ENCODE measurements around the gene PSAT1.

Gene PSAT1

DNA sequence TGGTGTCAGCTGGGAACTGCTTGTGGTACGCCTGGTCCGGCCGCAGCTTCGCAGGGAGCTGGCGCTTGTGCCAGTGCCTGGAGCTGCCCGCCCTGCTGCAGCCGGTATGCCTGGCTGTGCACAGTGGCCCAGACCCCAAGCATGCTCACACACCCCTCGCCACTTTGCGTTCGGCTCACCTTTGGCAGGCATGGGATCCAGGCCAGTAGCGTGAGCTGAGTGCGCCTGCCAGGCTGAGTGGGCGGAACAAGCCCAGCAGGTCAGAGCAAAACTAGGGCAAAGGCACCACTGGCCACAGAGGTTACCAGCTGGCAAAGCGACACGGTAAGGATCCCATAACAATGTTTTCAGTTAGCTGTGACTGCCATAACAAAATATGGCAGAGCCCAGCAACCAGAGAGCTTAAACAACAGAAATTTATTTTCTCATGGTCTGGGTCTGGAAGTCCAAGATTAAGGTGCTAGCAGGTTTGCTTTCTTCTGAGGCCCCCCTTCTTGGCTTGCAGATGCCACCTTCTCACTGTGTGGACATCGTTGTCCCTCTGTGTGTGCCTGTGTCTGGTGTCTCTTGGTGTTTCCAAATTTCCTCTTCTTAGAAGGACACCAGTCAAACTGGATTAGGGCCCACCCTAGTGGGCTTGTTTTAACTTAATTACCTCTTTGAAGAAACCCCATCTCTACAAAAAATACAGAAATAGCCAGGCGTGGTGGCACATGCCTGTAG is 61.6 kb downstream of the PSAT1 start:
- Histone ChIP-seq H3K36me3 (ENCODE audit: control insufficient read depth in 5 of 5, insufficient read depth in 5 of 5, low read length in 5 of 5) (no peaks in the 10 kb centered on the region), H3K4me1 (ENCODE audit: control insufficient read depth in 5 of 5, insufficient read depth in 5 of 5, low read length in 5 of 5) (peaks cover 0 to 15% (median 14%) of the 10 kb centered on the region in 5 donors), H3K27me3 (ENCODE audit: control insufficient read depth in 5 of 5, insufficient read depth in 4 of 5, low read length in 5 of 5) (peaks cover 0 to 3% (median 0%) of the 10 kb centered on the region in 5 donors), H3K4me3 (ENCODE audit: low read depth in 1 of 5, low read length in 5 of 5) (no peak overlapping the region), H3K27ac (ENCODE audit: low read depth, low read length) (no peak overlapping the region), H3K9me3 (ENCODE audit: control insufficient read depth in 5 of 5, low read length in 5 of 5) (no peaks in the 10 kb centered on the region), H3K9ac (ENCODE audit: low read length in 5 of 5) (no peak overlapping the region)

DNA sequence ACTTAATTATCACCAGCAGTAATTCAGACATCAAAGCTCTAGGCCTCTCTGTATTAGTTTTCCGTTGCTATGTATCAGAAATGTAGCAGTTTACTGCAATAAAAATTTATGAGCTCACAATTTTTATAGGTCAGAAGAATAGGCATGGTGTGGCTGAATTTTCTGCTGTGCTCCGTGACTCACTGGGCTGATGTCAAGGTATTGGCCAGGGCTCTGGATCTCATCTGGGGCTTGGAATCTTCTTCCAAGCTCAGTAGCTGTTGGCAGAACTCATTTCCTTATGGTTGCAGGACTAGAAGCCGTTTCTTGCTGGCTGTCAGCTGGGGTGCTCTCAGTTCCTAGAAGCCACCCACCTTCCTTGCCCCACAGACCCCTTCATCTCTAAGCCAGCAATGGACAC is 66.3 kb downstream of the PSAT1 start:
- H3K9me3 ChIP-seq (ENCODE audit: control insufficient read depth in 5 of 5, low read length in 5 of 5) = no peaks in the 10 kb centered on the region
- no peaks in the 10 kb centered on the region for H3K36me3 ChIP-seq (ENCODE audit: control insufficient read depth in 5 of 5, insufficient read depth in 5 of 5, low read length in 5 of 5)
- H3K9ac ChIP-seq (ENCODE audit: low read length in 5 of 5) = no peak overlapping the region
- H3K4me1 ChIP-seq (ENCODE audit: control insufficient read depth in 5 of 5, insufficient read depth in 5 of 5, low read length in 5 of 5) = peaks cover 0 to 14% (median 13%) of the 10 kb centered on the region in 5 donors
- no peak overlapping the region for H3K27ac ChIP-seq (ENCODE audit: low read depth, low read length)
- H3K4me3 ChIP-seq (ENCODE audit: low read depth in 1 of 5, low read length in 5 of 5) = no peak overlapping the region
- H3K27me3 ChIP-seq (ENCODE audit: control insufficient read depth in 5 of 5, insufficient read depth in 4 of 5, low read length in 5 of 5) = no peaks in the 10 kb centered on the region

DNA sequence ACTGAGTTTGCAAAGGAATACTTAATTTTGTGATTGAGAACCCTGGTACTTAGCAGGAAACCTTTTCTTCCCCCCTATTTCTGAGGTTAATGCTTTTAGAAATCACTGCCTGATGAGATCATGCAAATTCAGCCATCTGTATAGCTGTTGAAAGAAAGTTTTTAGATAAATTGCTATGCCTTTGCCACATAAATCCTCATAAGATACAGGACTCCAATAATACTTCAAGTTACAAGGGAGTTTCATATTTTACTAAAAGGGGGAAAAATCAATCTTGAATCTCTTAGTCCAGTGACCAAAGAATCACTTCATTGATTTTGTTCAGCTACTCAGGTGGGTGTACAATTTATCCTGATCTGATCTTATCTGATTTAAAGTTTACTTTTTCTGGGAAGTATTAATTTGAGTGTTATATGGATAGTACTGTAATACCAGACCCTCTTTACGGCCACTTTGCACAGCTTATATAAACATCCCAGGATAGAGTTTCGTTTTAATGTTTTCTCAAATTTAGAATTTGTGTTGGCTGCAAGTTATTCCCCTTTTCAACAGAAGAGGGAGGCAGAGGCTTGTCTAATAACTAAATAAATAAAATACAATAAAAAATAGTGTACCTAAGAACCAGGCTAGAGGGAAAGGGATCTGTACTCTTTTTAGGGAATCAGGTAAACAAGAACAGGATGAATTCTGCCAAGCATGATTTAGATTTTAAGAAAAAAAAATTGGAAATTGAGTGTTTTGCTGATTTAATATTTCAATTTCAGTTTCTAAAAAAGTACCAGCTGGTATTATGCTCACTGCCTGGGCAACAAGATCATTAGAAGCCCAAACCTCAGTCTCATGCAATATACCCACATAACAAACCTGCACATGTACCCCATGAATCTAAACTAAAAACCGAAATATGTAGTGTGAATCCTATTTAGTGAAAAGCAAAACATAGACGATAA is 69.1 kb downstream of the PSAT1 start:
- Histone ChIP-seq H3K27me3 (ENCODE audit: control insufficient read depth in 5 of 5, insufficient read depth in 4 of 5, low read length in 5 of 5) (peaks cover 0 to 4% (median 0%) of the 10 kb centered on the region in 5 donors), H3K4me1 (ENCODE audit: control insufficient read depth in 5 of 5, insufficient read depth in 5 of 5, low read length in 5 of 5) (peaks cover 0 to 8% (median 5%) of the 10 kb centered on the region in 5 donors), H3K9me3 (ENCODE audit: control insufficient read depth in 5 of 5, low read length in 5 of 5) (no peaks in the 10 kb centered on the region), H3K27ac (ENCODE audit: low read depth, low read length) (no peak overlapping the region), H3K36me3 (ENCODE audit: control insufficient read depth in 5 of 5, insufficient read depth in 5 of 5, low read length in 5 of 5) (no peaks in the 10 kb centered on the region), H3K4me3 (ENCODE audit: low read depth in 1 of 5, low read length in 5 of 5) (no peak overlapping the region), H3K9ac (ENCODE audit: low read length in 5 of 5) (no peak overlapping the region)

DNA sequence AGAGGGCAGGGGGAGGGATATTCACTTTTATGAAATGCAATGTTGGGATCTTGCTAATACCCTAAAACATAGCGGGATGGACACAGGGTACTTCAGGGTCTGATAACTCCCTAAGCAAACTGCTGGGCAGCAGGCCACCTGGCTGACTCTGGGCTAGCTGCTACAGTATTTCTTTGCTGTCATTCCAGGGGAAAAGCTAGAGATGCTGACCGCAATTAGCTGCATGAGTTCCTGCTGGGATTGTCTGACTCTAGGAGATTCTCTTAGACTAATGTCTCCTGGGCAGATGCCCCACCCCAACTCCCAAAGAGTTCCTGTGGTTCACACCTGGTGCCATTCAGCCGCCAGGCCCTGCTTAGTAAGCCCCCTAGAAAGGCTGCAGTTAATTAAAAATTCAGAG is 69.9 kb downstream of the PSAT1 start:
- H3K27me3 ChIP-seq (ENCODE audit: control insufficient read depth in 5 of 5, insufficient read depth in 4 of 5, low read length in 5 of 5) = peaks cover 0 to 5% (median 2%) of the 10 kb centered on the region in 5 donors
- H3K9me3 ChIP-seq (ENCODE audit: control insufficient read depth in 5 of 5, low read length in 5 of 5) = no peaks in the 10 kb centered on the region
- no peaks in the 10 kb centered on the region for H3K36me3 ChIP-seq (ENCODE audit: control insufficient read depth in 5 of 5, insufficient read depth in 5 of 5, low read length in 5 of 5)
- H3K9ac ChIP-seq (ENCODE audit: low read length in 5 of 5) = no peak overlapping the region
- H3K4me1 ChIP-seq (ENCODE audit: control insufficient read depth in 5 of 5, insufficient read depth in 5 of 5, low read length in 5 of 5) = peaks cover 0 to 8% (median 5%) of the 10 kb centered on the region in 5 donors
- no peak overlapping the region for H3K4me3 ChIP-seq (ENCODE audit: low read depth in 1 of 5, low read length in 5 of 5)
- H3K27ac ChIP-seq (ENCODE audit: low read depth, low read length) = no peak overlapping the region

DNA sequence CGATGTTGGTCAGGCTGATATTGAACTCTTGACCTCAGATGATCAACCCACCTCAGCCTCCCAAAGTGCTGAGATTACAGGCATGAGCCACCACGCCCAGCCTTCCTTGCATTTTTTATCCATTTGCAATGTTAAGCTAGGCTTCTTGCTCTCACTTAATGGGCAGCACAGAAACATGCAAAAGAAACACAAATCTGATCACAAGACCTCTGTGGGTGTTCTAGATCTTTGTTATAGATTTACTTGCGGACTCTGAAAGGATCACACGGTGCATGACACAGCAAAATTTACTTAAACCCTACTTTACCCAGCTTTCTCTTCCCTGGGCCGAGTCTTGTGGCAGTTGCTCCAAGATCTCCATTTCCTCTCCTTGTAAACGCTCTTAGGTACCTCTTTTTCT is 71.3 kb downstream of the PSAT1 start:
- H3K9ac ChIP-seq (ENCODE audit: low read length in 5 of 5) = no peak overlapping the region
- no peaks in the 10 kb centered on the region for H3K36me3 ChIP-seq (ENCODE audit: control insufficient read depth in 5 of 5, insufficient read depth in 5 of 5, low read length in 5 of 5)
- H3K4me1 ChIP-seq (ENCODE audit: control insufficient read depth in 5 of 5, insufficient read depth in 5 of 5, low read length in 5 of 5) = peaks cover 0 to 4% (median 2%) of the 10 kb centered on the region in 5 donors
- H3K9me3 ChIP-seq (ENCODE audit: control insufficient read depth in 5 of 5, low read length in 5 of 5) = no peaks in the 10 kb centered on the region
- H3K27me3 ChIP-seq (ENCODE audit: control insufficient read depth in 5 of 5, insufficient read depth in 4 of 5, low read length in 5 of 5) = peaks cover 0 to 12% (median 4%) of the 10 kb centered on the region in 5 donors
- no peak overlapping the region for H3K4me3 ChIP-seq (ENCODE audit: low read depth in 1 of 5, low read length in 5 of 5)
- no peak overlapping the region for H3K27ac ChIP-seq (ENCODE audit: low read depth, low read length)

DNA sequence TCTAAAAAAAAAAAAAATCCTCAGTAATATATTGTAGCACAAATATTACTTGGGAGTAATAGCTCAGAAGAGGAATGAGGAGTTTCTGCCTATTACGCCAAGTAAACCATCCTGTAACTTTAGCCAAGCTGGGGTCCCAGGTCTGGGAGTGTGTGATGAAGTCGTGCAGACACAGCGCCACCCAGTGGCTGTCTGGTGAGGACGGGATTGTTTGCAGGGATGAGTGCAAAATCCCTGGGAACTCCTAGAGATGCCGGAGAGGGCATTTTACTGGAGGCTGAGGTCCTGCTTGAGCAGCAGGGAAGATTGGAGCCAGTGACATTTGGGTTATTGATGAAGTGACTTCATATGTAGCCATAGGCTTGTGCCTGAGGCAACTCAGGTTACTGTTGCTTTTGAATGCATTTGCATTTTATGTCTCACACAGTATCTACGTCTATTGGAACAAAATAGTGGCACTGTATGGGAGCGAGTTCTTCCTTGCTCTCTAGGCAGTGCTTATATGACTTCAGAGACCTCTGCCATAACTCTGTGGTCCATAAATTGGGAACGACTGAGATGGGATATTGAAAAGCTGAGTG is 72.8 kb downstream of the PSAT1 start:
- Histone ChIP-seq H3K27ac (ENCODE audit: low read depth, low read length) (no peak overlapping the region), H3K4me1 (ENCODE audit: control insufficient read depth in 5 of 5, insufficient read depth in 5 of 5, low read length in 5 of 5) (no peaks in the 10 kb centered on the region), H3K9me3 (ENCODE audit: control insufficient read depth in 5 of 5, low read length in 5 of 5) (no peaks in the 10 kb centered on the region), H3K9ac (ENCODE audit: low read length in 5 of 5) (no peak overlapping the region), H3K27me3 (ENCODE audit: control insufficient read depth in 5 of 5, insufficient read depth in 4 of 5, low read length in 5 of 5) (peaks cover 5 to 14% (median 9%) of the 10 kb centered on the region in 5 donors), H3K4me3 (ENCODE audit: low read depth in 1 of 5, low read length in 5 of 5) (no peak overlapping the region), H3K36me3 (ENCODE audit: control insufficient read depth in 5 of 5, insufficient read depth in 5 of 5, low read length in 5 of 5) (no peaks in the 10 kb centered on the region)

DNA sequence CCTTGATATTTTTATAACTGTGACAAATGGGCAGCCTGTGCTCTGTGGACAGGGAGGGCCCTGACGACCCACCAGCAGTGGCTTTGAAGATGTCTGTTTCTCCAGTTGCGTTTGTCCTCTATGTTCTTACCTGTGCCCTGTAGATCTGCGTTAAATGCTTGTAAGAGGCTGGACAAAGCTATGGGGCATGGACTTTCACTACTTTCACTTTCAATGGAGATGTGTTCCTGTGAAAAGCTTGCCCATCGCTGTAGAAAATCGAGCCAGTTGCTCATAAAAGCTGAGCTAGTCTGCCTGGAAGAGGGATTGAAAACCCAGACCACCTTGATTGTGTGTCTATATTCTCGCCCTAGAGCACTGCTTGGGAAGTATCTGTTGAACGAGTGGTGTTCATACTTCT is 74.1 kb downstream of the PSAT1 start:
- Histone ChIP-seq H3K4me1 (ENCODE audit: control insufficient read depth in 5 of 5, insufficient read depth in 5 of 5, low read length in 5 of 5) (no peaks in the 10 kb centered on the region), H3K27ac (ENCODE audit: low read depth, low read length) (no peak overlapping the region), H3K36me3 (ENCODE audit: control insufficient read depth in 5 of 5, insufficient read depth in 5 of 5, low read length in 5 of 5) (no peaks in the 10 kb centered on the region), H3K27me3 (ENCODE audit: control insufficient read depth in 5 of 5, insufficient read depth in 4 of 5, low read length in 5 of 5) (peaks cover 5 to 19% (median 9%) of the 10 kb centered on the region in 5 donors), H3K9me3 (ENCODE audit: control insufficient read depth in 5 of 5, low read length in 5 of 5) (no peaks in the 10 kb centered on the region), H3K9ac (ENCODE audit: low read length in 5 of 5) (no peak overlapping the region), H3K4me3 (ENCODE audit: low read depth in 1 of 5, low read length in 5 of 5) (no peak overlapping the region)

DNA sequence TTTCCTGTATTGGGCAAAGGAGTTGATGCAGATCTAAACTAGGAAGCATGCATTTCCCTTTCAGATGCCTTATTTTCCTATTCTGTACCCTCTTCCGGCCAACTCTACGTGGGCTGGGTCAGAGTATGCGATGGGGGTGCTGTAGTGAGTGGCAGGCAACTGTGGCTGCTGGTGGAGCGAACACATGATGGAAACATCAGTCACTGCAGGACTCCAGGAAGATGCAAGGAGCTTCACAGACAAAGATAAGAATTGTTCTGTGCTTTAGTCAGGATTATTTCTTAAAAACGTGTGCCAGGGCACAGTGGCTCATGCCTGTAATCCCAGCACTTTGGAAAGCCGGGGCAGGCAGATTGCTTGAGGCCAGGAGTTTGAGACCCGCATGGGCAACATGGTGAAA is 75.1 kb downstream of the PSAT1 start:
- Histone ChIP-seq H3K4me3 (ENCODE audit: low read depth in 1 of 5, low read length in 5 of 5) (no peak overlapping the region), H3K9ac (ENCODE audit: low read length in 5 of 5) (no peak overlapping the region), H3K36me3 (ENCODE audit: control insufficient read depth in 5 of 5, insufficient read depth in 5 of 5, low read length in 5 of 5) (no peaks in the 10 kb centered on the region), H3K9me3 (ENCODE audit: control insufficient read depth in 5 of 5, low read length in 5 of 5) (no peaks in the 10 kb centered on the region), H3K27ac (ENCODE audit: low read depth, low read length) (no peak overlapping the region), H3K27me3 (ENCODE audit: control insufficient read depth in 5 of 5, insufficient read depth in 4 of 5, low read length in 5 of 5) (peaks cover 5 to 19% (median 9%) of the 10 kb centered on the region in 5 donors), H3K4me1 (ENCODE audit: control insufficient read depth in 5 of 5, insufficient read depth in 5 of 5, low read length in 5 of 5) (no peaks in the 10 kb centered on the region)
